Activated naive CD8-positive, alpha-beta T cell (primary cell): ENCODE data around the gene CPNE1.
A peak's percentile ranks its signal among the peaks of the same experiment; 100 is the strongest.

Experiments used
- H3K27ac Mint-ChIP-seq: one replicate; pipeline ENCODE4 v1.8.0; 2021; ENCODE audit warnings: mixed read lengths
- H3K27me3 Mint-ChIP-seq: one replicate; pipeline ENCODE4 v1.8.0; 2021; ENCODE audit warnings: mixed read lengths
- H3K36me3 Mint-ChIP-seq: one replicate; pipeline ENCODE4 v1.8.0; 2021; ENCODE audit warnings: mixed read lengths
- H3K4me1 Mint-ChIP-seq: one replicate; pipeline ENCODE4 v1.8.0; 2021; ENCODE audit warnings: low read depth, mixed read lengths
- H3K4me3 Mint-ChIP-seq: one replicate; pipeline ENCODE4 v1.8.0; 2021; ENCODE audit warnings: mild to moderate bottlenecking, mixed read lengths
- H3K9me3 Mint-ChIP-seq: one replicate; pipeline ENCODE4 v1.8.0; 2021; ENCODE audit warnings: low read depth, mixed read lengths

Gene CPNE1

DNA sequence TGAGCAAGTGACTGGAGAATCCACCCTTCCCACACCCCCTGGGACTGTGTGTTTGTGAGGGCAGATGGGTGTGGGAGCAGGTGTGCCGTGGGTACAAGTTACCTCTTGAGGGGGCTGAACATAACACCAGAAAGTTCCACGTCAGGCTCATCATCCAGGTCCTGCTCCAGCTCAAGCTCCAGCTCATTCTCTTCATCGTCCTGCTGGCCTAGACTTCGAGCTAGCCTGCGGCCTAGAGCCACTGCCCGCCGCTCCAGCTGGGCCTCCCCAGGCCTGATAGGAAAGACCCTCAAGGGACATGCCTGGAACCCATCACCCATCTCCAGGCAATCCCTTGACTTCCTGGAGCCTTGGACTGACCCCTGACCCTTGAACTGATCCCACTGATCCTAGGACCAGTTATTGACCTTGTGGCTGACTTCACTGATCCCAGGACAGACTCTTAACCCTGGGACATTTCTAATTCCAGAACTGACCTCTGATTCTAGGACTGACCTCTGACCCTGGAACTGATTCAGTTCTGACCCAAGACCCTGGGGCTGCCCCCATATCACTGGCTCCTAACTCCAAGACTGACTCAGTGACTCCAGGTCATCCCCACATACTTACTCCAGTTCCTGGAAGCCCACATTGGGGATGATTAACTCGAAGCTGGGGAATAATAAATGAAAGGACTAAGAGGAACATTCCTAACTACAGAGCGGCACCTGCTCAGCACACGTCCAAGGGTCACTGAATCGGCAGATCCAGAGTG, 60.8 kb downstream of the CPNE1 start:
- H3K27ac Mint-ChIP-seq = no peak overlapping the region
- H3K27me3 Mint-ChIP-seq = peaks cover 5% of the 10 kb centered on the region
- no peaks in the 10 kb centered on the region for H3K36me3 Mint-ChIP-seq
- H3K4me1 Mint-ChIP-seq = peaks cover 2% of the 10 kb centered on the region
- no peaks in the 10 kb centered on the region for H3K9me3 Mint-ChIP-seq
- no peak overlapping the region for H3K4me3 Mint-ChIP-seq

DNA sequence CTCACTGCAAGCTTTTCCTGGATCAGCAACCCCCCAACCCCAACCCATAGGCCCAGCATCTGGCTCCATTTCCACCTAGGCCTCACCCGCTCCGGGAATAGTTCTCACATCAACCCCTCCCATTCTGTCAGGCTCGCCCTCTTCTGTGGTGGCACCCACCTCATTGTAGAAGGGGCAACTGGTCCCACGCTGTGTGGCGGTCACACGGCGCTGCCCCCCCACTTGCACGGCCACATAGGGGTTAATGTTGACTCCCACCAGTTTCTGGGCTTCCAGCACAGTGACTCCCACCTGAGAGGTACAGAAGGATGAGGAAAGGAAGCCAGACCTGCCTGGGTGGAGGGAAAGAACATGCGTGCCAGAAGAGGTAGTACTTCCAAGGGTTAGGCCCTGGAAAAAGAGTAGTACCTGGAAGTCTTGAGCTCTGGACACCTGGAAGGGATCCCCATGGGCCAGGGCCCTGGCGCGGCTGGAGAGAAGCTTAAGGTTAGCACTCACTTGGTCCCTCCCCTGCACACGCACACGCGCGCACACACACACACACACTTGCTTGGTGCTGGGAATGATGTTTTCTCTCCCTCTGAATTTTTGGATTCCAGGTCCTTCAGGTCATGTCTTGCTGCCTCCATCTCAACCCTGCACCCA, 61.7 kb downstream of the CPNE1 start:
- Mint-ChIP-seq H3K4me3 (peak overlapping the region; percentile 38), H3K27me3 (peaks cover 5% of the 10 kb centered on the region), H3K4me1 (peaks cover 2% of the 10 kb centered on the region), H3K27ac (no peak overlapping the region), H3K9me3 (no peaks in the 10 kb centered on the region), H3K36me3 (no peaks in the 10 kb centered on the region)

DNA sequence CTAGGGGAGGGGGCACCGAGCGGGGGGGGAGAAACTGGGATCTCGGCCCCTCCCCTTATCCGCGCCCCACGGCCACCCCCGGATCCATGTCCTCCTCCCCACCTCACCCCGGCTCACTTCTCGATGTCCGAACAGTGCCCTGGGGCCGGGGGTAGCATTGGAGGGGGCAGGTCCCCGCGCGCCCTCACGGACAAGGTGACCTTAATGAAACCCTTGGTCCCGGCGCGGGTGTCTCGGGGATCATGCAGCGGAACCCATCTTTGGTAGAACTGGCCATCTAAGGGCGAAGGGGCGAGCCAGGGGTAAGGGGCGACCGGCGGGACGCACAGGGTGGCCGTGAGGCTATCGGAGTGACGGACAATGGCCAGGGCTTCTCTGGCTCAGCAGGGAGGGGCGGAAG, 62.7 kb downstream of the CPNE1 start:
- Mint-ChIP-seq H3K27me3 (peaks cover 5% of the 10 kb centered on the region), H3K9me3 (no peaks in the 10 kb centered on the region), H3K4me3 (peak overlapping the region; percentile 38), H3K27ac (no peak overlapping the region), H3K36me3 (no peaks in the 10 kb centered on the region), H3K4me1 (peaks cover 2% of the 10 kb centered on the region)

DNA sequence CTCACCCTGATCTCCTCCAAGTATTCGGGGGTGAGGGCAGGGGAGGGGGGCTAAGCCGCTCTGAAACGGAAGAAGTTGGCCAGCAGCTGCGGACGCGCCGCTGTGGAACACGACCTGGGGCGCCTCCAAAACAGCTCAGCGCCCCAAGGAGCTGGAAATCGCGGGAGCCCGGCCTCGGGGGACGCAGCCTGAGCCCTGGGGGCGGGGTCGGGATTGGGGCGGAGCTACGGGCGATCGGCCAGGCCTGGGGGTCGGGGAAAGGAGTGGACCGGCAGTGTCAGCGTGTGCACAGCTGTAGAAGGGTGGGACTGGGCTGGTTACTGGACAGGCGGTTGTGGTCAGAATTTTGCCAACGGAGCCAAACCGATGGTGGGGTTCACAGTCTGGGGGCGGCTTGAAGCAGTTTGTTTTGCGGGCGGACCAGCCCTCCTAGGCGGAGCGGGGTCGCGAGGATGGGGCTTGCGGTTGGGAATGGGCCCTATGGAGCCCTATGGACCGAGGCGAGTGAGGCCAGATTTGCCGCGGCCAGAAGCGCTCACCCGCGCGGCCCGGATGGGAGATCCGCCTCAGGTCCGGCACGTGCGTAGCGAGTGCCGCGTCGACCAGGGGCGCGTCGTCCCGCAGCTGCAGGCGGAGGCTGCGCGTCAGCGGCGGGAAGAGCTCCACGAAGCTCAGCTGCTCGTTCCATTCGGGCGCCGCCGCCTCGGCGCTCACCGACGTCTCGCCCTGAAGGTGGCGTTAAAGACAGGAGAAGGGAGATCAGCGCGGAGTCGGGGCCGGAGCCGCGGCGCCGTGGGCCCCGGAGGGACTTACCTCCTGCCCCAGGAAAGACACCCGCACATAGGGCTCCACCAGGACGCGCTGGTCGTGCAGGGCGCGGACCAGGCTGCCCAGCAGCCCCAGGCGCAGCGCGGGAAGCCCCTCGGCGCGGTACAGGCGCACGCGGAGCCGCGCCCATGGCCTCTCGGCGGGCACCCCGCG, 63.4 kb downstream of the CPNE1 start:
- Mint-ChIP-seq H3K4me3 (peak overlapping the region; percentile 80), H3K27me3 (peaks cover 5% of the 10 kb centered on the region), H3K9me3 (no peaks in the 10 kb centered on the region), H3K27ac (no peak overlapping the region), H3K36me3 (no peaks in the 10 kb centered on the region), H3K4me1 (peaks cover 2% of the 10 kb centered on the region)

DNA sequence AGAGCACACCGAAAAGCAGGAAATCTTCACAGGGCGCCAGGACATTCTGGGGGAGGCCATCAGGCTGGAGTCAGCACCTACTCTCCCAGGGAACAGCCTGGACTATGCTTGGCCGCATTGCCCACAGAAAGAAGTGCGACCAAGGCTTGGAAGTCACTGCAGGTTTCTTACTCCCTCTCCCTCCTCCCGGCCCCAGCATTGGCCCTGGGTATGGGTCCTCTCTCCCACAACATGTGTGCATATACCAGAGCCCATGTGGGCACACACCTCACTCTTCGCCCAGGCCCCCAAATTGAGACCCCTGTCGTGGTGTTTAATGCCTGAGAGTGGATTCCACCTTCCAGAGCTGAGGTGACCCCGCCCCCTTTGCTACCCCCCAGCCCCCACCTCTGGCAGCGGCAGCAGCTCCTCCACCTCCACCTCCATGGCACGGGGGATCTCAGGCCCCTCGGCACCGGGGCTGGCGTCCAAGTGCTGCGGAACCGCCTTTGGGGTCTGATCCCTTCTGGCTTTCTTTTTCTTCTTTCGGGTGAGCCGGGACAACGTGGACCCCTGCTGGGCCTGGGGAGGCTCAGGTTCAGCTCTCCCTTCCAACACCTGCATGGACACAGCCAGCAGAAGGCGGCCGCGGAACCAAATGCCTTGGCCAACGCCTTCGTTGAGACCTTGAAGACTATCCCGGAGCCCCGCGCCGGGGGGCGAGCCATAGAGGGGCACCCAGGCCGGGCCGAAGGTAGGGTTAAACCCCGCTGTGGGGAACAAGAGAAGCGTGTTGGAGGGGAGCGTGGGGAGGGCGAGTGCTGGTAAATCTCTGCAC, 64.3 kb downstream of the CPNE1 start:
- Mint-ChIP-seq H3K9me3 (no peaks in the 10 kb centered on the region), H3K27me3 (peaks cover 5% of the 10 kb centered on the region), H3K36me3 (no peaks in the 10 kb centered on the region), H3K4me3 (peak overlapping the region; percentile 80), H3K4me1 (peaks cover 2% of the 10 kb centered on the region), H3K27ac (no peak overlapping the region)

DNA sequence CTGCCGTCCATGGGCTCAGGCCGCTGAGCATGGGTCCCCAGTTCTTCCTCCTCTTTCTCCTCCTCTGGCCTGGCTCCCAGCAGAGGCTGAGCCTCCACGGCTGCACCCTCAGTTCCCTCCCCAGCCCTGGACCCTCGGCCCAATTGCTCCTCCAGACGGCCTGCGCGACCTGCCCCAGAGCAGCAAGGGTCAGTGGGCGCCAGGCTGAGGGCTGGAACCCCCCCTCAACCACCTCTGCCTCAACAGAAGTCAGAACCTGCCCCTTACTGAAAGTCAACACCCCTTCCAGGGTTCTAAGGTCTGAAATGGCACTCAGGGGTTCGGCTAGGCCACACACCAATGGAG, 65.0 kb downstream of the CPNE1 start:
- Mint-ChIP-seq H3K27ac (no peak overlapping the region), H3K36me3 (no peaks in the 10 kb centered on the region), H3K4me3 (no peak overlapping the region), H3K4me1 (peaks cover 2% of the 10 kb centered on the region), H3K27me3 (peaks cover 5% of the 10 kb centered on the region), H3K9me3 (no peaks in the 10 kb centered on the region)

DNA sequence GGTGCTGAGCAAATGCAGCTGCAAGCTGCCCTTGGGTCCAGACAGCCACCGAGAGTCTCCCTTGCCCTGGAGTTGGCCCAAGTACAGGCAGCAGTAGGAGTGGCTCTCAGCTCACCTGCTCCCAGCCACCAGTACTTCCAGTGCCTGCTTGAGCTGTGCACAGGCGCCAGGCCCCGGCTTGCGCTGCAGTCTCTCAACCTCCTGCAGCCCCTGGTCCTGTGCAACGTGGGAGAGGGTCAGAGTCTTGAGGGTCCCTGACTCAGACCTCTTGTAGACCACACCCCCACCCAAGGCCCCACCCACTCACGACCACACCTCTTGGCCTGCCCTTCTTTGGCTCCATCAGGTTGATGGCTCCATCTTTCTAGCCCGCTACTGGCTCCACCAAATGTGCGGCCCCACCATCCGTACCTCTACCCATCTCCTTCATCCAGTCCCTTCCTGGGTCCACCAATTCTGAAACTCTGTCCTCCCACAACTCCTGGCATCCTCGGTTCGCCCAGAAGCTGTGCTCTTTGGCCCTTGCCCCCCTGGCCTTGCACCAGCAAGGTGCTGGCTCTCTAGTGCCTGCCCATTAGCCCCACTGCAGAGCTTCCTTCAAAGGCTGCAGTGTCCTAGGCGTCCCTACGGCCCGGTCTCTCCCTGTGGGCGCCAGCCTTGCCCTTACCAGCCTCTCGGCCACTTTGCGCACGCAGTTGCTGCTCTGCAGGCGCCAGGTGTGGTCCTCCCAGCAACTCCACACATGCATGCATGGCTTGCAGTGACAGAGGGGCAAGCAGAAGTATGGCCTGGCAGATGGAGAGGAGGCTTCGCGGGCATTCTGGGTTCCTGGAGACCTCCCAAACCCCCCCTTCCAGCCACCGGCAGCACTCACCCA, 65.6 kb downstream of the CPNE1 start:
- Mint-ChIP-seq H3K27me3 (peaks cover 5% of the 10 kb centered on the region), H3K36me3 (no peaks in the 10 kb centered on the region), H3K27ac (no peak overlapping the region), H3K4me1 (peaks cover 2% of the 10 kb centered on the region), H3K4me3 (no peak overlapping the region), H3K9me3 (no peaks in the 10 kb centered on the region)

DNA sequence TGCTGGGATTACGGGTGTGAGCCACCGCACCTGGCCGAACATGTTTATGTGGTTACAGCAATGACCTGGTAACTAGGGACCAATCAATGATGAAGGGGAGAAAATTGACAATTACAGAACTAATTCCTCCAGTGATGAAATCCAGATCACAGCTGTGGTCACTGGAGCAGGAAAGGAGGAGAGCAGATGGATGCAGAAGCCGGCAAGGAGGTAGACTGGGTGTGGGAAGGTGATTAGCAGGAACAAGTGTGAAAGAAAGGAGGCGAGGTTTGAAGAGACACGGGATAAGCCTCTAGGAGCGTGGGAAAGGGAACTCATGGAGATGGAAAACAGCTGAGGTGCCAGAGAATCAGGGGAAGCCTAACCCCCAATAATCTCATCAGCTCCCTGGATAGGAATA, 66.2 kb downstream of the CPNE1 start:
- peak overlapping the region; percentile 28 for H3K4me3 Mint-ChIP-seq
- peaks cover 4% of the 10 kb centered on the region for H3K27me3 Mint-ChIP-seq
- H3K9me3 Mint-ChIP-seq = no peaks in the 10 kb centered on the region

DNA sequence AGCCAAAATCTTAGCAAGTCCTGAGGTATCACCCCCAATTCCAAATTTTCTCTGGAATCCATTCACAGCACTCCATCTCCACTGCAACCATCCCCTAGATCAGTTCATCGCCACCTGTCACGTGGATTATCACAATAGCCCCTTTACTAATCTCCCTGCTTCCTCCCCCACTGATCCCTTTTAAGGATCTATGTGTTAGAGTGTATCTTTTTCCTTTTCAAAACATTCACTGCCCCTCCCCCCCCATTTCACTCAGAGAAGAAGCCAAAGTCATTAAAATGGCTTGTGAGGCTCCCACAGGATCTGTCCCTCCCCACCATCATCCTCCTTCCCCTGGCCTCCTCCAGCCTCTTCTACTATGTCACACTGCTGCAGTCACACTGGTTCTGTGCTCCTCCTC, 67.5 kb downstream of the CPNE1 start:
- Mint-ChIP-seq H3K36me3 (no peaks in the 10 kb centered on the region), H3K4me3 (no peak overlapping the region), H3K27me3 (peaks cover 2% of the 10 kb centered on the region), H3K4me1 (peaks cover 2% of the 10 kb centered on the region), H3K9me3 (no peaks in the 10 kb centered on the region), H3K27ac (no peak overlapping the region)

More for the DNA sequence above, 66.2 kb downstream of the CPNE1 start:
- Mint-ChIP-seq H3K4me1 (peaks cover 2% of the 10 kb centered on the region), H3K27ac (no peak overlapping the region), H3K36me3 (no peaks in the 10 kb centered on the region)

DNA sequence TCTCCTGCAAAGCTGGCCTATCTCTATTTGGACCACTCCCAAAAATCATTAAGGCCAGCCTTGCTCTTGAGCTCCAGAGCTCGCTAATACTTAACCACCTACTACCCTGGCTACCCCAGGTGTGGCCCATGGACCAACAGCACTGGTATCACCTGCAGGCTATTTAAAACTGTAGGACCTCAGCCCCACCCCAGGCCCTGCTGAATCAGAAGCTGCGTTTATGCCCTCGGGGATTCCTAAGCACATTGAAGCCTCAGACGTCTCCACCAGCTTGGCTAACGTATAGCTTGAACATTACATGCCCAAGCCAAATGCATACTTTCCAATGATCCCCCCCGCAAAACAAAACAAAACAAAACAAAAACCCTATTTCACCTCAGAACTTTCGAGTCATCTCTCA, 68.8 kb downstream of the CPNE1 start:
- H3K27ac Mint-ChIP-seq = no peak overlapping the region
- H3K4me1 Mint-ChIP-seq = no peaks in the 10 kb centered on the region
- H3K4me3 Mint-ChIP-seq = no peak overlapping the region
- H3K36me3 Mint-ChIP-seq = no peaks in the 10 kb centered on the region
- H3K9me3 Mint-ChIP-seq = no peaks in the 10 kb centered on the region
- peaks cover 2% of the 10 kb centered on the region for H3K27me3 Mint-ChIP-seq

DNA sequence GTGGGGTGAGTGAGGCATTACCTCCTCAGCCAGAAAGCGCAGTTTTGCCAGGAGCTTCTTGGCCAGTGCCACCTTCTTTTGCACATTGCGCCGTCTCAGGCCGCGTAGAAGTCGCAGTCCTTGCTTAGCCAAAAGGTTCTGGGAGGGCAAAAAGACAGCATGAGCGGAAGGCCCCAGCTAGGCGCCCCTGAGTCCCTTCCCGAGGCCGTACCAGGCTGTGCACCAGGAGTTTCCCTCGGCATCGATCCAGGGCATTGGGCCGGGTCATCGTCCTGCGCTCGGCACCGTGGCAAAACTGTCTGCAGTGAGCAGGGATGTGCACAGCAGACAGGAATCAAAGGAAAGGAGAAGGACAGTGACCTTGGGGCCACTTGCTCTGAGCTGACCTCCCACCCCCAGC, 69.2 kb downstream of the CPNE1 start:
- no peaks in the 10 kb centered on the region for H3K9me3 Mint-ChIP-seq
- no peak overlapping the region for H3K4me3 Mint-ChIP-seq
- H3K27ac Mint-ChIP-seq = no peak overlapping the region
- H3K4me1 Mint-ChIP-seq = no peaks in the 10 kb centered on the region
- H3K27me3 Mint-ChIP-seq = peaks cover 2% of the 10 kb centered on the region
- no peaks in the 10 kb centered on the region for H3K36me3 Mint-ChIP-seq

DNA sequence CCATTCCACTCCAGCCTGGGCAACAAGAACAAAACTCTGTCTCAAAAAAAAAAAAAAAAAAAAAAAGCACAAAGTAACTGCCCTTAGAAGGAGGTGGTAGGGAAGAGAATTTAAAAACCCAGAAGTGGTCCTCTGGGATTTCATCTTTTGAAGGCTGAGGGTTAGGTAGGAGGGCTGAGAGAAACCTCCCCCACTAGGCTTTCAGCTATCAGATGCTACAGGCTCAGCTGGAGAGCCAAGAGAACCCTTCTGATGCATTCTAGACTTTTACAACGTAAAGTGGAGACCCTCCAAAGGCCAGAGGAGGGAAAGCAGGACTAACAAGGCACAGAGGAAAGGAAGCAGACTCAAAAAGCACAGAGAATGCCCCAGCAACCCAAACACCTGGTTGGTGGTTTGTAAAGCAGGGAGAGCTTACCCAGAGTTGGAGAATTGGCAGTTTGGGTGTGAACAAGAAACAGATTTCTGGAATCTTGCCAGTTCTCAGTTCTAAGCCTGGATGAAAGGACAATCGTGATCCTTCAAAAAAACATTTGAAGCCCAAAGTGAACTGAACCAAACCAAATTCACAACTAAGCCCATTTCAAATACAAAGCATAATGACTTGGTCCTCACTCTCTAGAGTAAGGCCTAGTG, 72.2 kb downstream of the CPNE1 start:
- no peak overlapping the region for H3K27ac Mint-ChIP-seq
- no peaks in the 10 kb centered on the region for H3K9me3 Mint-ChIP-seq
- no peaks in the 10 kb centered on the region for H3K36me3 Mint-ChIP-seq
- no peaks in the 10 kb centered on the region for H3K4me1 Mint-ChIP-seq
- no peak overlapping the region for H3K4me3 Mint-ChIP-seq
- H3K27me3 Mint-ChIP-seq = no peaks in the 10 kb centered on the region

DNA sequence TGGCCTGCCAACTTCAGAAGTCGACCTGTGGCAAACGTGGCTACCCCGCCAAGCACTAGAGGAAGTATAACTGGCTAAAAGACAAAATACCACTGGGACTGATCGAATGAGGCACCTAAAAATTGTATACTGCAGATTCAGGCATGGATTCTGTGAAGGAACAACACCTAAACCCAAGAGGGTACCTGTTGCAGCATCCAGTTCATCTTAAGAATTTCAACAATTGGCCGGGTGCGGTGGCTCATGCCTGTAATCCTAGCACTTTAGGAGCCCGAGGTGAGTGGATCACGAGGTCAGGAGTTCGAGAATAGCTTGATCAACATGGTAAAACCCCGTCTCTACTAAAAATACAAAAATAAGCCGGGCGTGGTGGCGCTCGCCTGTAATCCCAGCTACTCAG, 76.3 kb downstream of the CPNE1 start:
- Mint-ChIP-seq H3K9me3 (no peaks in the 10 kb centered on the region), H3K27ac (no peak overlapping the region), H3K27me3 (no peaks in the 10 kb centered on the region), H3K36me3 (no peaks in the 10 kb centered on the region), H3K4me3 (no peak overlapping the region), H3K4me1 (no peaks in the 10 kb centered on the region)
